ENCODE data around the gene GPR34. TPM values are rescaled to one million over a fixed set of nuclear protein-coding genes. Genes with fewer than 3 reads are reported as not detected.

GPR34 gene
- polyA plus RNA-seq, 1 donor from 2014 or later: not detected

DNA sequence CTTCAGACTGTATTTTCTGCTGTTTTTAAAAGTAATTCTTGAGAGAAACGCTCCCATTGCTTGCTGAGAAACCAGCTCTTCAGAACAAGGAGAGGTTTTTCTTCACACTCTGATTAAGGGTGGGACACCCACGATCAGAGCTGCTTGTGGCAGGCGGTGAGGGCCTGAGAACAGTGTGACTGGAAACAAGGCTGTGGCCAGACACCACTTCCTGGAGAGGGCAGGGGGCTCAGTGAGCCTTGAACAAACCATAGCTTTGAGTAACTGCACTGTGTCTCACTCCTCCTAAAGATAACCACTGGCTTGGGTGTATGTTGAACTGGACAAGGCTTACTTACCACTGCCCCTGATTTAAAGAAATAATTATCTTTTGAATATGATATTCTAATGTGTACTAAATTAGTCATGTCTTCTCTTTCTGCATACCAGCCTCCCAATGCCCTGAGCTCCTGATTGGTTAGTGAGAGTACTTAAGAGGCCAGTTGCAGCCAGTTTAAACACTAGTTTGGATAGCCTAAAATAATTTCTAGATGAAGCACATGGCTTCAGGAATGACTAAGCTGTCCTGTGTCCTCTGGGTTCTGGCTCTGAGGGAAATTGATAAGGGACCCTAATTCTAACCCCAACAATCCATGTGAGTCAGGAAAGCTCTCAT, 31.5 kb downstream of the GPR34 start:
- H3K27ac ChIP-seq (ENCODE audit: low read length): no peak overlapping the region

DNA sequence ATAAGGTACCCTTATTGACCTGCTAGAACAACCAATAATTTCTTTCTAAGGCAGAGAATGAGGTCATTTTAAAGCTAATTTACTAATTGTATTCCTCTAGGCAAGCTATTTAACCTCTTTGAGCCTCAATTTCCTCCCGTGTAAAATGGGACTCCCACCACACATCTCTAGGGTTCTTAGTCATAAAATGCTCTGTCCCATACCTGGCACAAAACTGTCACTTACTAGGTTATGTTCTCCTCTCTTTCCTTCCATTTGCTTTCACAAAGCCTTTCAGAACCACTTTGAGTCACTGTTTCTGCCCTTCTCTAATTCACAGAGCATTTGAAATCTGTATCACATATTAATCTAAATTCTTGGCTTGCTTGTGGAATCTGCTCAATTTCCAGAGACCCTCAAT, 32.8 kb downstream of the GPR34 start:
- H3K9me2 ChIP-seq (ENCODE audit: insufficient read depth, low read length): no peaks in the 10 kb centered on the region
- H3K27ac ChIP-seq (ENCODE audit: low read length): no peak overlapping the region
- H3K4me3 ChIP-seq (ENCODE audit: low read length): no peak overlapping the region
- H3K79me2 ChIP-seq (replicated peaks; ENCODE audit: insufficient read depth, low read length): no peaks in the 10 kb centered on the region
- H3K9me3 ChIP-seq (ENCODE audit: low read length): no peaks in the 10 kb centered on the region
- no peaks in the 10 kb centered on the region for H3K36me3 ChIP-seq (ENCODE audit: insufficient read depth, low read length)
- no peaks in the 10 kb centered on the region for H3K27me3 ChIP-seq (ENCODE audit: insufficient read depth, low read depth, low read length)
- H3K4me2 ChIP-seq (ENCODE audit: low read length): no peak overlapping the region
- no peaks in the 10 kb centered on the region for H3F3A ChIP-seq (ENCODE audit: insufficient read depth, low read length, poor library complexity, severe bottlenecking)
- H3K9ac ChIP-seq (ENCODE audit: low read length): no peak overlapping the region
- TF ChIP-seq, protein P1, sequence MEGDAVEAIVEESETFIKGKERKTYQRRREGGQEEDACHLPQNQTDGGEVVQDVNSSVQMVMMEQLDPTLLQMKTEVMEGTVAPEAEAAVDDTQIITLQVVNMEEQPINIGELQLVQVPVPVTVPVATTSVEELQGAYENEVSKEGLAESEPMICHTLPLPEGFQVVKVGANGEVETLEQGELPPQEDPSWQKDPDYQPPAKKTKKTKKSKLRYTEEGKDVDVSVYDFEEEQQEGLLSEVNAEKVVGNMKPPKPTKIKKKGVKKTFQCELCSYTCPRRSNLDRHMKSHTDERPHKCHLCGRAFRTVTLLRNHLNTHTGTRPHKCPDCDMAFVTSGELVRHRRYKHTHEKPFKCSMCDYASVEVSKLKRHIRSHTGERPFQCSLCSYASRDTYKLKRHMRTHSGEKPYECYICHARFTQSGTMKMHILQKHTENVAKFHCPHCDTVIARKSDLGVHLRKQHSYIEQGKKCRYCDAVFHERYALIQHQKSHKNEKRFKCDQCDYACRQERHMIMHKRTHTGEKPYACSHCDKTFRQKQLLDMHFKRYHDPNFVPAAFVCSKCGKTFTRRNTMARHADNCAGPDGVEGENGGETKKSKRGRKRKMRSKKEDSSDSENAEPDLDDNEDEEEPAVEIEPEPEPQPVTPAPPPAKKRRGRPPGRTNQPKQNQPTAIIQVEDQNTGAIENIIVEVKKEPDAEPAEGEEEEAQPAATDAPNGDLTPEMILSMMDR (IDR thresholded peaks at IDR 0.05; ENCODE audit: poor library complexity, severe bottlenecking): no peak
- TF ChIP-seq EZH2 (IDR thresholded peaks at IDR 0.05; ENCODE audit: borderline replicate concordance, insufficient read depth, low read length, poor library complexity, severe bottlenecking) (no peak), EP300 (conservative IDR thresholded peaks at IDR 0.05; ENCODE audit: poor library complexity, severe bottlenecking) (no peak), MXI1 (conservative IDR thresholded peaks at IDR 0.05; ENCODE audit: poor library complexity, severe bottlenecking) (no peak), RAD21 (conservative IDR thresholded peaks at IDR 0.05) (no peak), POLR2AphosphoS5 (IDR thresholded peaks at IDR 0.05) (no peak), SMC3 (conservative IDR thresholded peaks at IDR 0.05; ENCODE audit: poor library complexity) (no peak)
- TF ChIP-seq, protein P2, sequence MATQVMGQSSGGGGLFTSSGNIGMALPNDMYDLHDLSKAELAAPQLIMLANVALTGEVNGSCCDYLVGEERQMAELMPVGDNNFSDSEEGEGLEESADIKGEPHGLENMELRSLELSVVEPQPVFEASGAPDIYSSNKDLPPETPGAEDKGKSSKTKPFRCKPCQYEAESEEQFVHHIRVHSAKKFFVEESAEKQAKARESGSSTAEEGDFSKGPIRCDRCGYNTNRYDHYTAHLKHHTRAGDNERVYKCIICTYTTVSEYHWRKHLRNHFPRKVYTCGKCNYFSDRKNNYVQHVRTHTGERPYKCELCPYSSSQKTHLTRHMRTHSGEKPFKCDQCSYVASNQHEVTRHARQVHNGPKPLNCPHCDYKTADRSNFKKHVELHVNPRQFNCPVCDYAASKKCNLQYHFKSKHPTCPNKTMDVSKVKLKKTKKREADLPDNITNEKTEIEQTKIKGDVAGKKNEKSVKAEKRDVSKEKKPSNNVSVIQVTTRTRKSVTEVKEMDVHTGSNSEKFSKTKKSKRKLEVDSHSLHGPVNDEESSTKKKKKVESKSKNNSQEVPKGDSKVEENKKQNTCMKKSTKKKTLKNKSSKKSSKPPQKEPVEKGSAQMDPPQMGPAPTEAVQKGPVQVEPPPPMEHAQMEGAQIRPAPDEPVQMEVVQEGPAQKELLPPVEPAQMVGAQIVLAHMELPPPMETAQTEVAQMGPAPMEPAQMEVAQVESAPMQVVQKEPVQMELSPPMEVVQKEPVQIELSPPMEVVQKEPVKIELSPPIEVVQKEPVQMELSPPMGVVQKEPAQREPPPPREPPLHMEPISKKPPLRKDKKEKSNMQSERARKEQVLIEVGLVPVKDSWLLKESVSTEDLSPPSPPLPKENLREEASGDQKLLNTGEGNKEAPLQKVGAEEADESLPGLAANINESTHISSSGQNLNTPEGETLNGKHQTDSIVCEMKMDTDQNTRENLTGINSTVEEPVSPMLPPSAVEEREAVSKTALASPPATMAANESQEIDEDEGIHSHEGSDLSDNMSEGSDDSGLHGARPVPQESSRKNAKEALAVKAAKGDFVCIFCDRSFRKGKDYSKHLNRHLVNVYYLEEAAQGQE (IDR thresholded peaks at IDR 0.05; ENCODE audit: borderline replicate concordance): no peak
- no peaks in the 10 kb centered on the region for H4K20me1 ChIP-seq (ENCODE audit: insufficient read depth)
- no peak overlapping the region for H2AFZ ChIP-seq (ENCODE audit: low read depth, low read length)

More for the DNA sequence above, 31.5 kb downstream of the GPR34 start:
- Histone ChIP-seq H3K79me2 (replicated peaks; ENCODE audit: insufficient read depth, low read length) (no peaks in the 10 kb centered on the region), H3F3A (ENCODE audit: insufficient read depth, low read length, poor library complexity, severe bottlenecking) (no peaks in the 10 kb centered on the region), H3K9me2 (ENCODE audit: insufficient read depth, low read length) (no peaks in the 10 kb centered on the region), H3K27me3 (ENCODE audit: insufficient read depth, low read depth, low read length) (no peaks in the 10 kb centered on the region), H4K20me1 (ENCODE audit: insufficient read depth) (no peaks in the 10 kb centered on the region), H3K4me2 (ENCODE audit: low read length) (no peak overlapping the region), H2AFZ (ENCODE audit: low read depth, low read length) (no peak overlapping the region), H3K9ac (ENCODE audit: low read length) (no peak overlapping the region), H3K4me3 (ENCODE audit: low read length) (no peak overlapping the region), H3K9me3 (ENCODE audit: low read length) (no peaks in the 10 kb centered on the region), H3K36me3 (ENCODE audit: insufficient read depth, low read length) (no peaks in the 10 kb centered on the region)
- TF ChIP-seq TAF1 (IDR thresholded peaks at IDR 0.05; ENCODE audit: low read depth): no peak
- TF ChIP-seq MXI1 (conservative IDR thresholded peaks at IDR 0.05; ENCODE audit: poor library complexity, severe bottlenecking): no peak
- TF ChIP-seq SMC3 (conservative IDR thresholded peaks at IDR 0.05; ENCODE audit: poor library complexity): no peak
- TF ChIP-seq, protein P2 (IDR thresholded peaks at IDR 0.05; ENCODE audit: borderline replicate concordance): no peak
